WTC11 (cell line): ENCODE measurements around the gene PIGU. TPM values are rescaled to one million over a fixed set of nuclear protein-coding genes. Genes with fewer than 3 reads are reported as not detected.

Experiments used
- ATAC-seq: fragments of 200-7000 bp; cut with Tn5 transposase; 2 replicates; pipeline ENCODE4 v1.10.0; 2021; ENCODE audit warnings: mild to moderate bottlenecking, moderate library complexity
- CTCF ChIA-PET: fragments of 300-600 bp; sonication (Branson Sonifier 250); formaldehyde crosslinking; loops from one replicate; lab custom pipeline; 2021; ENCODE audit warnings: antibody characterized with exemption; lab: Charles Lee
- POLR2A ChIA-PET: fragments of 350-600 bp; sonication (Branson Sonifier 250); formaldehyde crosslinking; loops from one replicate; lab custom pipeline; 2021; ENCODE audit warnings: antibody characterized with exemption; lab: Charles Lee
- DNase-seq: peaks from one replicate; pipeline ENCODE4 v3.0.0; 2021; ENCODE audit warnings: low spot score
- H3K27ac Mint-ChIP-seq: 2 replicates; pipeline ENCODE4 v1.8.0; 2021; ENCODE audit warnings: mixed read lengths
- H3K27me3 Mint-ChIP-seq: 2 replicates; pipeline ENCODE4 v1.8.0; 2021; ENCODE audit warnings: low read depth, mild to moderate bottlenecking, moderate library complexity, mixed read lengths
- H3K36me3 Mint-ChIP-seq: 2 replicates; pipeline ENCODE4 v1.8.0; 2021; ENCODE audit warnings: mixed read lengths
- H3K4me1 Mint-ChIP-seq: 2 replicates; pipeline ENCODE4 v1.8.0; 2022; ENCODE audit warnings: mixed read lengths
- H3K4me3 Mint-ChIP-seq: 2 replicates; pipeline ENCODE4 v1.8.0; 2021; ENCODE audit warnings: mild to moderate bottlenecking, moderate library complexity, mixed read lengths
- H3K9me3 Mint-ChIP-seq: 2 replicates; pipeline ENCODE4 v1.8.0; 2021; ENCODE audit warnings: mixed read lengths
- ATF1 ChIP-seq: sonication (generic); formaldehyde crosslinking; IDR thresholded peaks from 2 replicates; pipeline ENCODE4 v1.8.1; 2023; ENCODE audit warnings: mild to moderate bottlenecking, moderate library complexity, missing genetic modification reagents
- ESRRA ChIP-seq: sonication (generic); formaldehyde crosslinking; IDR thresholded peaks from 2 replicates; pipeline ENCODE4 v1.8.1; 2022; ENCODE audit warnings: mild to moderate bottlenecking, missing genetic modification reagents, borderline replicate concordance
- FOXJ3 ChIP-seq: sonication (generic); formaldehyde crosslinking; IDR thresholded peaks from 2 replicates; pipeline ENCODE4 v1.9.0; 2021; ENCODE audit warnings: missing genetic modification reagents, mild to moderate bottlenecking, borderline replicate concordance
- MXD4 ChIP-seq: fragments of 250-450 bp; sonication (Bioruptor Pico); IDR thresholded peaks from 2 replicates; pipeline ENCODE4 v1.8.0; 2021; ENCODE audit warnings: mild to moderate bottlenecking, moderate library complexity, borderline replicate concordance
- NFYB ChIP-seq: sonication (generic); formaldehyde crosslinking; conservative IDR thresholded peaks from 2 replicates; pipeline ENCODE4 v1.8.0; 2022; ENCODE audit warnings: low read depth, missing genetic modification reagents
- PRDM15 ChIP-seq: sonication (generic); formaldehyde crosslinking; IDR thresholded peaks from 2 replicates; pipeline ENCODE4 v1.8.0; 2022; ENCODE audit warnings: missing genetic modification reagents
- SMAD3 ChIP-seq: sonication (generic); formaldehyde crosslinking; IDR thresholded peaks from 2 replicates; pipeline ENCODE4 v1.8.0; 2022; ENCODE audit warnings: missing genetic modification reagents, mild to moderate bottlenecking, borderline replicate concordance
- TEAD4 ChIP-seq: sonication (generic); formaldehyde crosslinking; IDR thresholded peaks from 2 replicates; pipeline ENCODE4 v1.8.0; 2022; ENCODE audit warnings: mild to moderate bottlenecking, missing genetic modification reagents
- ZNF121 ChIP-seq: sonication (generic); formaldehyde crosslinking; IDR thresholded peaks from 2 replicates; pipeline ENCODE4 v1.8.0; 2023; ENCODE audit warnings: missing genetic modification reagents
- ZNF423 ChIP-seq: fragments of 250-450 bp; sonication (Bioruptor Pico); IDR thresholded peaks from 2 replicates; pipeline ENCODE4 v2.1.2; 2022; ENCODE audit warnings: mild to moderate bottlenecking, moderate library complexity
- ZNF512 ChIP-seq: sonication (generic); formaldehyde crosslinking; IDR thresholded peaks from 2 replicates; pipeline ENCODE4 v1.8.1; 2022; ENCODE audit warnings: missing genetic modification reagents, borderline replicate concordance
- total RNA-seq: library from RNA; stranded (reverse); gene quantifications from 3 replicates; pipeline ENCODE4 v1.2.3, GENCODE V29; 2021
- TF ChIP-seq, protein P1 (sequence below): sonication (generic); formaldehyde crosslinking; IDR thresholded peaks from 2 replicates; pipeline ENCODE4 v1.8.0; 2023; ENCODE audit warnings: mild to moderate bottlenecking, missing genetic modification reagents
- TF ChIP-seq, protein P2 (sequence below): sonication (generic); formaldehyde crosslinking; IDR thresholded peaks from 2 replicates; pipeline ENCODE4 v1.8.0; 2023; ENCODE audit warnings: missing genetic modification reagents, mild to moderate bottlenecking, borderline replicate concordance
- TF ChIP-seq, protein P3 (sequence below): sonication (generic); formaldehyde crosslinking; IDR thresholded peaks from 2 replicates; pipeline ENCODE4 v1.8.0; 2022; ENCODE audit warnings: mild to moderate bottlenecking, missing genetic modification reagents

The PIGU gene
- total RNA-seq, 1 experiment from 2014 or later, result 24.8 TPM

DNA sequence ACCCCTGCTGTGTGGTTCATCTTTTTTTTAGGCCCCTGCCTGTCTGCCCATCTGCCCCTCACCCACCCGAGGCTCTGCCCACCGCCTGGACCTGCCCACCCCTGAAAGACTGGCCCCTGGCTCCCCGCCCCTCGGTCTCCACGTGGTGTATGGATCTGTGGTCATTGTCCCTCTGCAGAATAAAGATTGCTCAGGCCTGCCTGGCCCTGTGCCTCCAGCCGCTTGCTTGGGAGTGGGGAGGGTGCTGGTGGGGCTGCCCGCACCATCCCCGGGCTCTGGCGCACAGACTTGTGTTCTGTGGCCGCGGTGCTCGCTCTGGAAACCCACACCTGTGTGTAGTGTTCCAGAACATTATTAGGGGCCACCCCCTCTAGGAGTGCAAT lies 116.8 kb downstream of the PIGU start (continued):
- TF ChIP-seq, protein P1, sequence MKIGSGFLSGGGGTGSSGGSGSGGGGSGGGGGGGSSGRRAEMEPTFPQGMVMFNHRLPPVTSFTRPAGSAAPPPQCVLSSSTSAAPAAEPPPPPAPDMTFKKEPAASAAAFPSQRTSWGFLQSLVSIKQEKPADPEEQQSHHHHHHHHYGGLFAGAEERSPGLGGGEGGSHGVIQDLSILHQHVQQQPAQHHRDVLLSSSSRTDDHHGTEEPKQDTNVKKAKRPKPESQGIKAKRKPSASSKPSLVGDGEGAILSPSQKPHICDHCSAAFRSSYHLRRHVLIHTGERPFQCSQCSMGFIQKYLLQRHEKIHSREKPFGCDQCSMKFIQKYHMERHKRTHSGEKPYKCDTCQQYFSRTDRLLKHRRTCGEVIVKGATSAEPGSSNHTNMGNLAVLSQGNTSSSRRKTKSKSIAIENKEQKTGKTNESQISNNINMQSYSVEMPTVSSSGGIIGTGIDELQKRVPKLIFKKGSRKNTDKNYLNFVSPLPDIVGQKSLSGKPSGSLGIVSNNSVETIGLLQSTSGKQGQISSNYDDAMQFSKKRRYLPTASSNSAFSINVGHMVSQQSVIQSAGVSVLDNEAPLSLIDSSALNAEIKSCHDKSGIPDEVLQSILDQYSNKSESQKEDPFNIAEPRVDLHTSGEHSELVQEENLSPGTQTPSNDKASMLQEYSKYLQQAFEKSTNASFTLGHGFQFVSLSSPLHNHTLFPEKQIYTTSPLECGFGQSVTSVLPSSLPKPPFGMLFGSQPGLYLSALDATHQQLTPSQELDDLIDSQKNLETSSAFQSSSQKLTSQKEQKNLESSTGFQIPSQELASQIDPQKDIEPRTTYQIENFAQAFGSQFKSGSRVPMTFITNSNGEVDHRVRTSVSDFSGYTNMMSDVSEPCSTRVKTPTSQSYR, result no peak
- TF ChIP-seq ESRRA (CRISPR knock-in tag) (no peak), PRDM15 (CRISPR knock-in tag) (no peak), FOXJ3 (CRISPR knock-in tag) (no peak), ZNF512 (CRISPR knock-in tag) (no peak)

DNA sequence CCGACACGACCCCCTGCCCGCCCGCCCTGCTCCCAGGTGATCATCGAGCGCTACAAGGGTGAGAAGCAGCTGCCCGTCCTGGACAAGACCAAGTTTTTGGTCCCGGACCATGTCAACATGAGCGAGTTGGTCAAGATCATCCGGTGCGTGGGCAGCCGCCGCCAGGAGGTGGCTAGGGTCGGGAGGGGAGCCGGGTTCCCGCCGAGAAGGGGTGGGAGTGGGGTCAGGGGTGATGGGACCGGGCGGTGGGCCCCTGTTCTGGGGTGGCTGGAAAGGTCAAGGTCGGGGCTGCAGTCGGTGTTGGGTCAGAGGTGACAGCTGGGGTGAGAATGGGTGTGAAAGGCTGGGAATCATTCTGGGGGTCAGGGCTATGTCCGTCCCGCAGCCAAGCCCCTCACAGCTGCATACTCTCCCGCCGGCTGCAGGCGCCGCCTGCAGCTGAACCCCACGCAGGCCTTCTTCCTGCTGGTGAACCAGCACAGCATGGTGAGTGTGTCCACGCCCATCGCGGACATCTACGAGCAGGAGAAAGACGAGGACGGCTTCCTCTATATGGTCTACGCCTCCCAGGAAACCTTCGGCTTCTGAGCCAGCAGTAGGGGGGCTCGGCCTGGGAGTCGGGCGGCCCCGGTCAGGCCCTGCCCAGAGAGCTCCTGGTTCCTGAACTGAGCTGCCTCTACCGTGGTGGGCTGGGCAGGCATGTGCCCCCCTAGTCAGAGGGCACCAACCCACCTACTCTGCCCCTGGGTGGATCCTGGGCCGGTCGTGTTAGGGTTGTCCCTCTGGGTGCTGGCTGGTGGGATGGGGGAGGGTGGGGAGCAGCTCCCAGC lies 117.4 kb downstream of the PIGU start:
- ChIA-PET CTCF (interaction anchor here (0.6 to 2.9 kb wide), 14 partner anchors 10 to 369 kb away, joined by 3 to 12 read pairs (median 6); partner anchors contain the start of gene TP53INP2), POLR2A (interaction anchor here (1.0 to 1.6 kb wide), 2 partner anchors 15 to 146 kb away, joined by 4 to 6 read pairs; no protein-coding TSS in a partner anchor)
- Mint-ChIP-seq H3K4me1 (peaks cover 4% of the 10 kb centered on the region), H3K27ac (no peak overlapping the region), H3K9me3 (no peaks in the 10 kb centered on the region), H3K36me3 (no peaks in the 10 kb centered on the region), H3K4me3 (peak overlapping the region; percentile 60), H3K27me3 (peaks cover 7% of the 10 kb centered on the region)
- ATAC-seq (no peak), DNase-seq (peak; percentile 19)
- TF ChIP-seq ZNF121 (CRISPR knock-in tag) (no peak), SMAD3 (CRISPR knock-in tag) (no peak), ATF1 (CRISPR knock-in tag) (no peak), TEAD4 (no peak), ZNF423 (CRISPR knock-in tag) (no peak), MXD4 (CRISPR knock-in tag) (no peak), NFYB (CRISPR knock-in tag) (no peak)
- TF ChIP-seq, protein P2, sequence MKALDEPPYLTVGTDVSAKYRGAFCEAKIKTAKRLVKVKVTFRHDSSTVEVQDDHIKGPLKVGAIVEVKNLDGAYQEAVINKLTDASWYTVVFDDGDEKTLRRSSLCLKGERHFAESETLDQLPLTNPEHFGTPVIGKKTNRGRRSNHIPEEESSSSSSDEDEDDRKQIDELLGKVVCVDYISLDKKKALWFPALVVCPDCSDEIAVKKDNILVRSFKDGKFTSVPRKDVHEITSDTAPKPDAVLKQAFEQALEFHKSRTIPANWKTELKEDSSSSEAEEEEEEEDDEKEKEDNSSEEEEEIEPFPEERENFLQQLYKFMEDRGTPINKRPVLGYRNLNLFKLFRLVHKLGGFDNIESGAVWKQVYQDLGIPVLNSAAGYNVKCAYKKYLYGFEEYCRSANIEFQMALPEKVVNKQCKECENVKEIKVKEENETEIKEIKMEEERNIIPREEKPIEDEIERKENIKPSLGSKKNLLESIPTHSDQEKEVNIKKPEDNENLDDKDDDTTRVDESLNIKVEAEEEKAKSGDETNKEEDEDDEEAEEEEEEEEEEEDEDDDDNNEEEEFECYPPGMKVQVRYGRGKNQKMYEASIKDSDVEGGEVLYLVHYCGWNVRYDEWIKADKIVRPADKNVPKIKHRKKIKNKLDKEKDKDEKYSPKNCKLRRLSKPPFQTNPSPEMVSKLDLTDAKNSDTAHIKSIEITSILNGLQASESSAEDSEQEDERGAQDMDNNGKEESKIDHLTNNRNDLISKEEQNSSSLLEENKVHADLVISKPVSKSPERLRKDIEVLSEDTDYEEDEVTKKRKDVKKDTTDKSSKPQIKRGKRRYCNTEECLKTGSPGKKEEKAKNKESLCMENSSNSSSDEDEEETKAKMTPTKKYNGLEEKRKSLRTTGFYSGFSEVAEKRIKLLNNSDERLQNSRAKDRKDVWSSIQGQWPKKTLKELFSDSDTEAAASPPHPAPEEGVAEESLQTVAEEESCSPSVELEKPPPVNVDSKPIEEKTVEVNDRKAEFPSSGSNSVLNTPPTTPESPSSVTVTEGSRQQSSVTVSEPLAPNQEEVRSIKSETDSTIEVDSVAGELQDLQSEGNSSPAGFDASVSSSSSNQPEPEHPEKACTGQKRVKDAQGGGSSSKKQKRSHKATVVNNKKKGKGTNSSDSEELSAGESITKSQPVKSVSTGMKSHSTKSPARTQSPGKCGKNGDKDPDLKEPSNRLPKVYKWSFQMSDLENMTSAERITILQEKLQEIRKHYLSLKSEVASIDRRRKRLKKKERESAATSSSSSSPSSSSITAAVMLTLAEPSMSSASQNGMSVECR, result no peak
- TF ChIP-seq, protein P3, sequence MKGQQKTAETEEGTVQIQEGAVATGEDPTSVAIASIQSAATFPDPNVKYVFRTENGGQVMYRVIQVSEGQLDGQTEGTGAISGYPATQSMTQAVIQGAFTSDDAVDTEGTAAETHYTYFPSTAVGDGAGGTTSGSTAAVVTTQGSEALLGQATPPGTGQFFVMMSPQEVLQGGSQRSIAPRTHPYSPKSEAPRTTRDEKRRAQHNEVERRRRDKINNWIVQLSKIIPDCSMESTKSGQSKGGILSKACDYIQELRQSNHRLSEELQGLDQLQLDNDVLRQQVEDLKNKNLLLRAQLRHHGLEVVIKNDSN (CRISPR knock-in tag), result no peak
